Activated CD4-positive, alpha-beta T cell treated with anti-CD3 and anti-CD28 coated beads, Interleukin-2, amount 50 U/mL, for 4 hours (primary cell): ENCODE results near the gene STRAP.

Experiments used
- DNase-seq, 2 experiments: peaks; one replicate each; pipeline ENCODE4 v3.0.0-alpha.2; 2020

STRAP gene

GRCh38 chr12:15882118-15882971 is at the start of gene STRAP:
STRAP (plus strand) TSS chr12:15882387; CDS start chr12:15882708, 321 bp downstream.
- DNase-seq: peak; percentile 94 to 95

- DNase-seq: no peak
Measured at GRCh38 chr12:15834575-15834974, 47.6 kb upstream of the STRAP start.

GRCh38 chr12:15837141-15837790 is 44.9 kb upstream of the STRAP start:
- no peak for DNase-seq

- DNase-seq: no peak
Measured at GRCh38 chr12:15839041-15839440, 43.1 kb upstream of the STRAP start.

GRCh38 chr12:15839682-15840081 is 42.5 kb upstream of the STRAP start:
- no peak for DNase-seq

GRCh38 chr12:15842108-15842507 is 40.1 kb upstream of the STRAP start:
- no peak for DNase-seq

- DNase-seq: no peak
Measured at GRCh38 chr12:15846887-15847286, 35.3 kb upstream of the STRAP start.

- DNase-seq: no peak
Measured at GRCh38 chr12:15848606-15849005, 33.6 kb upstream of the STRAP start.

GRCh38 chr12:15851045-15851620 is 31.1 kb upstream of the STRAP start:
- DNase-seq: no peak

- DNase-seq: no peak
Measured at GRCh38 chr12:15851919-15852318, 30.3 kb upstream of the STRAP start.

- DNase-seq: no peak
Measured at GRCh38 chr12:15852383-15852782, 29.8 kb upstream of the STRAP start.

- DNase-seq: no peak
Measured at GRCh38 chr12:15853877-15854276, 28.3 kb upstream of the STRAP start.

GRCh38 chr12:15854916-15855315 is 27.3 kb upstream of the STRAP start:
- no peak for DNase-seq

- DNase-seq: no peak
Measured at GRCh38 chr12:15855646-15856045, 26.5 kb upstream of the STRAP start.

- peak; percentile 10 to 21 for DNase-seq
Measured at GRCh38 chr12:15856097-15856982, 25.8 kb upstream of the STRAP start.

- no peak for DNase-seq
Measured at GRCh38 chr12:15858353-15858752, 23.8 kb upstream of the STRAP start.

- no peak for DNase-seq
Measured at GRCh38 chr12:15859116-15859515, 23.1 kb upstream of the STRAP start.

- no peak for DNase-seq
Measured at GRCh38 chr12:15861404-15861803, 20.8 kb upstream of the STRAP start.

- no peak for DNase-seq
Measured at GRCh38 chr12:15862840-15863239, 19.3 kb upstream of the STRAP start.

GRCh38 chr12:15863372-15863771 is 18.8 kb upstream of the STRAP start:
- no peak for DNase-seq

GRCh38 chr12:15863984-15864383 is 18.2 kb upstream of the STRAP start:
- no peak for DNase-seq

- no peak for DNase-seq
Measured at GRCh38 chr12:15868186-15868585, 14.0 kb upstream of the STRAP start.

GRCh38 chr12:15873556-15873955 is 8.6 kb upstream of the STRAP start:
- DNase-seq: no peak
